Measurements from ENCODE around the gene CHI3L1. TPM values are rescaled to one million over a fixed set of nuclear protein-coding genes. Genes with fewer than 3 reads are reported as not detected.

Gene CHI3L1
- total RNA-seq, 1 experiment from 2014 or later = not detected

DNA sequence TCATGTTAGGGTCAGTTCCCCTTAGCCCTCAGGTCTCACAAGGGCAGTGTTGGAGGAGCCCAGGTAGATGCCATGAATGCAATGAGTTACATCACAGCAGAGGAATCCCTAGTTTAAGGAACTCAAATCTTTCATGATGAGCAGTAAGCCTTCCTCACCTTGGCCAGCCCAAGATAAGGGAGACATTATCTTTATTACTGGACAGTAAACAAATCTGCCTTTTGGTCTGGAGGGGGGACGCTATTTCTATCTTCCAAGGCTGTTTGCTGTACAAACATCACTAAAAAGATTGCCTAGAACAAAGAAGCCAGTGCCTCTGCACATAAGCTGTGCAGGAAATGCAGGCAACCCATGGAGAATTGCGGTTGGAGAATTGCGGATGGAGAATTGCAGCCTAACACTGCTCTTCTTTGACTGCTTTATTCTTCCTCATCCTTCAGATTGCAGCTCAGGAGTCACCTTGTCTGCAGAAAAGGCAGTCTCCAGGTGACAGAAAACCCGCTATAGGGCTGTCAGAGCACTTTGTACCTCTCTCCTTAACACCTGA lies 2.3 kb upstream of the CHI3L1 start:
- Histone ChIP-seq H3K79me1 (ENCODE audit: insufficient read depth, low read depth, low read length, poor library complexity, severe bottlenecking) (no peaks in the 10 kb centered on the region), H4K91ac (ENCODE audit: insufficient read length, low read depth, low read length) (no peak overlapping the region), H3K14ac (ENCODE audit: insufficient read depth, low read length) (no peak overlapping the region), H2BK5ac (ENCODE audit: insufficient read length, low read length) (no peak overlapping the region), H3K4me2 (ENCODE audit: insufficient read depth, insufficient read length, low read length) (no peak overlapping the region), H3T11ph (ENCODE audit: low read length) (no peak overlapping the region), H4K5ac (ENCODE audit: insufficient read length, low read depth, low read length) (no peak overlapping the region), H3K4ac (ENCODE audit: low read depth, low read length) (no peak overlapping the region), H3K79me2 (ENCODE audit: insufficient read depth, low read length) (no peaks in the 10 kb centered on the region), H2BK120ac (ENCODE audit: low read depth, low read length, poor library complexity, severe bottlenecking) (no peak overlapping the region), H3K9ac (ENCODE audit: extremely low read depth, insufficient read length, low read length) (no peak overlapping the region), H2AFZ (ENCODE audit: low read length) (no peak overlapping the region), H2AK5ac (ENCODE audit: insufficient read length, low read length) (no peak overlapping the region), H3K27me3 (ENCODE audit: insufficient read depth, low read length) (no peaks in the 10 kb centered on the region), H3K4me1 (ENCODE audit: insufficient read depth, low read length) (peaks cover 6% of the 10 kb centered on the region; the same call in 1 of the 2 replicates), H2BK20ac (ENCODE audit: low read depth, low read length, poor library complexity, severe bottlenecking) (no peak overlapping the region), H4K20me1 (ENCODE audit: control insufficient read depth, insufficient read depth, insufficient read length) (no peaks in the 10 kb centered on the region), H3K23me2 (ENCODE audit: insufficient read length, low read depth, low read length, poor library complexity, severe bottlenecking) (peaks cover 3% of the 10 kb centered on the region), H3K56ac (ENCODE audit: insufficient read length, low read depth, low read length) (no peak overlapping the region), H4K8ac (replicated peaks; ENCODE audit: insufficient read length, low read depth, low read length) (no peak overlapping the region), H3K27ac (ENCODE audit: insufficient read length, low read depth, low read length) (no peak overlapping the region), H2BK12ac (ENCODE audit: insufficient read length, low read depth, low read length) (no peak overlapping the region), H3K23ac (ENCODE audit: insufficient read length, low read depth, low read length) (no peak overlapping the region), H3K9me3 (ENCODE audit: control insufficient read depth, low read depth, low read length) (no peaks in the 10 kb centered on the region), H2BK15ac (ENCODE audit: low read depth, low read length) (no peak overlapping the region), H3K18ac (ENCODE audit: insufficient read length, low read depth, low read length) (no peak overlapping the region)
- no peaks in the 10 kb centered on the region; a peak in 2 of 5 replicates for H3K9me3 Mint-ChIP-seq
- H3K4me1 Mint-ChIP-seq = peaks cover 29 to 36% of the 10 kb centered on the region in 2 experiments
- no peaks in the 10 kb centered on the region; the same call in 1 of the 2 replicates for H3K27me3 Mint-ChIP-seq (ENCODE audit: low read depth)
- H3K27ac Mint-ChIP-seq = no peak overlapping the region
- DNase-seq = no peak
- no CpG with 5 or more reads among the region's 4 CpGs for WGBS (ENCODE audit: extremely low coverage, insufficient read length, low lambda C conversion rate)
- TF ChIP-seq, protein P1, sequence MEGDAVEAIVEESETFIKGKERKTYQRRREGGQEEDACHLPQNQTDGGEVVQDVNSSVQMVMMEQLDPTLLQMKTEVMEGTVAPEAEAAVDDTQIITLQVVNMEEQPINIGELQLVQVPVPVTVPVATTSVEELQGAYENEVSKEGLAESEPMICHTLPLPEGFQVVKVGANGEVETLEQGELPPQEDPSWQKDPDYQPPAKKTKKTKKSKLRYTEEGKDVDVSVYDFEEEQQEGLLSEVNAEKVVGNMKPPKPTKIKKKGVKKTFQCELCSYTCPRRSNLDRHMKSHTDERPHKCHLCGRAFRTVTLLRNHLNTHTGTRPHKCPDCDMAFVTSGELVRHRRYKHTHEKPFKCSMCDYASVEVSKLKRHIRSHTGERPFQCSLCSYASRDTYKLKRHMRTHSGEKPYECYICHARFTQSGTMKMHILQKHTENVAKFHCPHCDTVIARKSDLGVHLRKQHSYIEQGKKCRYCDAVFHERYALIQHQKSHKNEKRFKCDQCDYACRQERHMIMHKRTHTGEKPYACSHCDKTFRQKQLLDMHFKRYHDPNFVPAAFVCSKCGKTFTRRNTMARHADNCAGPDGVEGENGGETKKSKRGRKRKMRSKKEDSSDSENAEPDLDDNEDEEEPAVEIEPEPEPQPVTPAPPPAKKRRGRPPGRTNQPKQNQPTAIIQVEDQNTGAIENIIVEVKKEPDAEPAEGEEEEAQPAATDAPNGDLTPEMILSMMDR (conservative IDR thresholded peaks at IDR 0.05) = no peak
- no peaks in the 10 kb centered on the region for H3K36me3 Mint-ChIP-seq (ENCODE audit: insufficient read depth in 1 of 3, low read depth in 3 of 3)
- H3K4me3 Mint-ChIP-seq = no peak overlapping the region
